ENCODE results near the gene MRPS16.

MRPS16 gene

DNA sequence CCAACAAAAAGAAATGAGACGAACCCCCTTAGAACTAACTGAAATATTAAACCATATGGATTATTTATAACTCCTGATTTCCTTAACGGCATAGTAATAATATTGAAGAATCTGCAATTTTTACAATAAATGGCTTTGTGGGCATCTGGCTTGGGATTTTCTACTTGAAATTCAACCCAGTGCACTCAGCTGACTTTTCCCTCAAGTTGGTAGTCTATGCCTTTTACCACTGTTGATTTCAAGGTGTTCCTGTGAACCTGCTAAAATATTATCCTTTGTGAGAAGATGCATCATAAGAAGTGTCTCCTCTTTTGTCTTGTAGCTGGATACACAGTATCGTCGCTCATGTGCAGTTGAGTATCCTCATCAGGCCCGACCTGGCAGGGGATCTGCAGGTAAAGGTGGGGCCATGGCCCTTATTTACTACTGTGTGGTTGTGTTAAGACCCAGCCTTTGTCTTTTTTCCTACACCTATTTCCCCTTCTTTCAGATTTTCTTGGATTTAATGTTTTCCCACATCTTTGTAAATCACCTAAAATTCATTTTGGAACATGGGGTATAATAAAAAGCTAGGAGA, 13.4 kb downstream of the MRPS16 start:
- Histone ChIP-seq H3K18ac (ENCODE audit: low read depth in 1 of 2, low read length in 2 of 2) (no peak overlapping the region), H3K4me2 (ENCODE audit: low read length, poor library complexity, severe bottlenecking) (no peak overlapping the region), H2BK12ac (ENCODE audit: low read length in 2 of 2) (peak overlapping the region in 1 of 2 experiments; percentile 31), H2AFZ (ENCODE audit: low read depth, low read length) (no peak overlapping the region), H3K23ac (ENCODE audit: low read length in 2 of 2) (no peak overlapping the region), H3K79me1 (replicated peaks; ENCODE audit: low read length, poor library complexity, severe bottlenecking) (peaks cover 13% of the 10 kb centered on the region), H3K4me3 (ENCODE audit: insufficient read depth in 1 of 2, low read depth in 1 of 2, low read length in 2 of 2) (no peak overlapping the region), H3K9ac (ENCODE audit: low read length) (no peak overlapping the region), H2AK5ac (ENCODE audit: low read length, severe bottlenecking) (no peak overlapping the region), H2BK5ac (ENCODE audit: low read depth, low read length, poor library complexity, severe bottlenecking) (no peak overlapping the region), H3K27me3 (ENCODE audit: control insufficient read depth in 1 of 2, insufficient read depth in 1 of 2, low read length in 2 of 2) (no peaks in the 10 kb centered on the region), H3K4me1 (ENCODE audit: control insufficient read depth, insufficient read depth, low read depth, low read length) (peaks cover under 1% of the 10 kb centered on the region), H2BK120ac (ENCODE audit: low read depth, low read length) (no peak overlapping the region), H3K27ac (ENCODE audit: low read length, poor library complexity, severe bottlenecking) (no peak overlapping the region), H4K91ac (ENCODE audit: low read length) (no peak overlapping the region), H3K9me3 (ENCODE audit: control insufficient read depth, low read length) (no peaks in the 10 kb centered on the region), H4K8ac (ENCODE audit: low read length) (no peak overlapping the region), H3K14ac (ENCODE audit: low read length in 2 of 2) (no peak overlapping the region), H2BK15ac (ENCODE audit: low read depth, poor library complexity, severe bottlenecking) (no peak overlapping the region), H3K4ac (ENCODE audit: low read depth in 1 of 2, low read length in 2 of 2) (no peak overlapping the region), H3K36me3 (ENCODE audit: control insufficient read depth in 1 of 2, insufficient read depth in 2 of 2, low read depth in 1 of 2, low read length in 2 of 2) (peaks cover 21 to 90% of the 10 kb centered on the region in 2 experiments)
- WGBS, result 88% methylated on average over 2 of the region's 5 CpGs
- DNase-seq, result no peak

DNA sequence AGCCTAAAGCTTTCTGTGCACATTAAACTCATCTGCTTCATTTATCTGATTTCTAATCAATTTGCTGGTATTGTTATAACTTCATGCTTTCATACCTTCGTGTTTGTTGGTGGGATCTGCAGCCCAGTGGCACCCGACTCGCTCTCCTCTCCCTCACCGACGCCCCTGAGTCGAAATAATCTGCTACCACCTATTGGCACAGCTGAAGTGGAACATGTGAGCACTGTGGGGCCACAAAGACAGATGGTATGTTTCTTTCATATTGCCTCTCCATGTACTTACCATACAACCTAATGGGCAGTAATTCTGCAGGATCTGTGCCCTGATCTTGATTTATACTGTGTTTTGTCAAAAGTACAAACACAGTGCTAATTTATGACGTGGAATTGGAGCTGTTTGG, 17.7 kb downstream of the MRPS16 start:
- no peak overlapping the region for H4K8ac ChIP-seq (ENCODE audit: low read length)
- H3K18ac ChIP-seq (ENCODE audit: low read depth in 1 of 2, low read length in 2 of 2), result no peak overlapping the region
- H3K9ac ChIP-seq (ENCODE audit: low read length), result no peak overlapping the region
- H2AFZ ChIP-seq (ENCODE audit: low read depth, low read length), result no peak overlapping the region
- H2BK120ac ChIP-seq (ENCODE audit: low read depth, low read length), result no peak overlapping the region
- no peaks in the 10 kb centered on the region for H3K4me1 ChIP-seq (ENCODE audit: control insufficient read depth, insufficient read depth, low read depth, low read length)
- WGBS, result 95% methylated on average over 7 of the region's 7 CpGs
- no peak overlapping the region for H4K91ac ChIP-seq (ENCODE audit: low read length)
- H3K14ac ChIP-seq (ENCODE audit: low read length in 2 of 2), result no peak overlapping the region
- no peak overlapping the region for H2AK5ac ChIP-seq (ENCODE audit: low read length, severe bottlenecking)
- H2BK15ac ChIP-seq (ENCODE audit: low read depth, poor library complexity, severe bottlenecking), result no peak overlapping the region
- no peaks in the 10 kb centered on the region for H3K27me3 ChIP-seq (ENCODE audit: control insufficient read depth in 1 of 2, insufficient read depth in 1 of 2, low read length in 2 of 2)
- H3K23ac ChIP-seq (ENCODE audit: low read length in 2 of 2), result no peak overlapping the region
- no peak overlapping the region for H3K4ac ChIP-seq (ENCODE audit: low read depth in 1 of 2, low read length in 2 of 2)
- H3K4me3 ChIP-seq (ENCODE audit: insufficient read depth in 1 of 2, low read depth in 1 of 2, low read length in 2 of 2), result no peak overlapping the region
- H3K27ac ChIP-seq (ENCODE audit: low read length, poor library complexity, severe bottlenecking), result no peak overlapping the region
- peaks cover 14 to 90% of the 10 kb centered on the region in 2 experiments for H3K36me3 ChIP-seq (ENCODE audit: control insufficient read depth in 1 of 2, insufficient read depth in 2 of 2, low read depth in 1 of 2, low read length in 2 of 2)
- peaks cover 10% of the 10 kb centered on the region for H3K79me1 ChIP-seq (replicated peaks; ENCODE audit: low read length, poor library complexity, severe bottlenecking)
- no peak for DNase-seq
- H3K9me3 ChIP-seq (ENCODE audit: control insufficient read depth, low read length), result no peaks in the 10 kb centered on the region
- H3K4me2 ChIP-seq (ENCODE audit: low read length, poor library complexity, severe bottlenecking), result no peak overlapping the region
- no peak overlapping the region for H2BK5ac ChIP-seq (ENCODE audit: low read depth, low read length, poor library complexity, severe bottlenecking)
- no peak overlapping the region for H2BK12ac ChIP-seq (ENCODE audit: low read length in 2 of 2)

DNA sequence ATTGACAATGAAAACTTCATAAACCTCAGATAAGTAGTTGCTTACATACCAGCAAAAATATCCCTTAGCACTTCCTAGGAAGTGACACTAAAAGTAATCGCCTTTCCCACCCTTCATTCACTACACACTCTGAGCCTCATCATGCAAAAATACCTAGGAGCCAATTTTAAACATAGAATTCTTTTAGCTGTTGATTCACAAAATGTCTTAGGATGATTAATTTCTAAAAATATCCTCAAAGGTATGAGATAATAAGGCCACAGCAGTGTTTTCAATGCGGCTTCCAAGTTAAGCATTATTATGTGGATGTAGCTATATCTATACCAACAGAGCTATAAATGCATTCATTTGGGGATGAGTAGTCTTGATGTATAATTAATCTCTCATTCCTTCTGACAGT, 18.6 kb downstream of the MRPS16 start:
- Histone ChIP-seq H3K9me3 (ENCODE audit: control insufficient read depth, low read length) (no peaks in the 10 kb centered on the region), H3K9ac (ENCODE audit: low read length) (peak overlapping the region; percentile 8), H3K36me3 (ENCODE audit: control insufficient read depth in 1 of 2, insufficient read depth in 2 of 2, low read depth in 1 of 2, low read length in 2 of 2) (peaks cover 11 to 86% of the 10 kb centered on the region in 2 experiments), H2AK5ac (ENCODE audit: low read length, severe bottlenecking) (no peak overlapping the region), H3K79me1 (replicated peaks; ENCODE audit: low read length, poor library complexity, severe bottlenecking) (peaks cover 6% of the 10 kb centered on the region), H2BK15ac (ENCODE audit: low read depth, poor library complexity, severe bottlenecking) (no peak overlapping the region), H3K4me3 (ENCODE audit: insufficient read depth in 1 of 2, low read depth in 1 of 2, low read length in 2 of 2) (no peak overlapping the region), H4K91ac (ENCODE audit: low read length) (no peak overlapping the region), H3K23ac (ENCODE audit: low read length in 2 of 2) (no peak overlapping the region), H3K27me3 (ENCODE audit: control insufficient read depth in 1 of 2, insufficient read depth in 1 of 2, low read length in 2 of 2) (no peaks in the 10 kb centered on the region), H3K27ac (ENCODE audit: low read length, poor library complexity, severe bottlenecking) (no peak overlapping the region), H2BK120ac (ENCODE audit: low read depth, low read length) (no peak overlapping the region), H2BK12ac (ENCODE audit: low read length in 2 of 2) (no peak overlapping the region), H3K18ac (ENCODE audit: low read depth in 1 of 2, low read length in 2 of 2) (no peak overlapping the region), H2AFZ (ENCODE audit: low read depth, low read length) (no peak overlapping the region), H3K14ac (ENCODE audit: low read length in 2 of 2) (no peak overlapping the region), H3K4ac (ENCODE audit: low read depth in 1 of 2, low read length in 2 of 2) (no peak overlapping the region), H4K8ac (ENCODE audit: low read length) (no peak overlapping the region), H2BK5ac (ENCODE audit: low read depth, low read length, poor library complexity, severe bottlenecking) (no peak overlapping the region), H3K4me2 (ENCODE audit: low read length, poor library complexity, severe bottlenecking) (no peak overlapping the region), H3K4me1 (ENCODE audit: control insufficient read depth, insufficient read depth, low read depth, low read length) (no peaks in the 10 kb centered on the region)
- 100% methylated on average over 2 of the region's 2 CpGs for WGBS
- DNase-seq, result no peak

DNA sequence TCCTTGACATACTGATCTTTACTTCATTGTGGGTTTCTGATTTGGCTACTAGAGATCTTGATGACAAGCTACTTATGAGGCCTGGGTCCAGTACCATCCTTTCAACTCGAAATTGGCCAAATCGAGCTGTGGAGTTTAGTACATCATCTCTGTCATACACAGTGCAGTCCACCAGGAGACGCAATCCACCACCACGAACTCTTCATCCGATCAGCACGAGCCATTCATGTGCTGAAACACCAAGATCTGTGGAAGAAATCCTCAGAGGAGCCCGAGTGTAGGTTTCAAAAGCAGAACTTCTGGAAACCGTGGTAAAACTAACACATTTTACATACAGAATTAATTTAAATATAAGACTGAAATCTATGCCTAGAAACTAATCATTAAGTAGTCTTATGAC, 19.6 kb downstream of the MRPS16 start:
- H3K9me3 ChIP-seq (ENCODE audit: control insufficient read depth, low read length), result no peaks in the 10 kb centered on the region
- H2AFZ ChIP-seq (ENCODE audit: low read depth, low read length), result no peak overlapping the region
- no peak overlapping the region for H3K4ac ChIP-seq (ENCODE audit: low read depth in 1 of 2, low read length in 2 of 2)
- no peak overlapping the region for H2BK15ac ChIP-seq (ENCODE audit: low read depth, poor library complexity, severe bottlenecking)
- 97% methylated on average over 6 of the region's 8 CpGs for WGBS
- no peak overlapping the region for H2BK12ac ChIP-seq (ENCODE audit: low read length in 2 of 2)
- no peak overlapping the region for H3K18ac ChIP-seq (ENCODE audit: low read depth in 1 of 2, low read length in 2 of 2)
- H2AK5ac ChIP-seq (ENCODE audit: low read length, severe bottlenecking), result no peak overlapping the region
- no peak overlapping the region for H3K4me3 ChIP-seq (ENCODE audit: insufficient read depth in 1 of 2, low read depth in 1 of 2, low read length in 2 of 2)
- H3K23ac ChIP-seq (ENCODE audit: low read length in 2 of 2), result no peak overlapping the region
- H2BK5ac ChIP-seq (ENCODE audit: low read depth, low read length, poor library complexity, severe bottlenecking), result no peak overlapping the region
- H3K79me1 ChIP-seq (replicated peaks; ENCODE audit: low read length, poor library complexity, severe bottlenecking), result peaks cover 6% of the 10 kb centered on the region
- no peaks in the 10 kb centered on the region for H3K27me3 ChIP-seq (ENCODE audit: control insufficient read depth in 1 of 2, insufficient read depth in 1 of 2, low read length in 2 of 2)
- peaks cover 11 to 83% of the 10 kb centered on the region in 2 experiments for H3K36me3 ChIP-seq (ENCODE audit: control insufficient read depth in 1 of 2, insufficient read depth in 2 of 2, low read depth in 1 of 2, low read length in 2 of 2)
- no peak overlapping the region for H2BK120ac ChIP-seq (ENCODE audit: low read depth, low read length)
- H3K9ac ChIP-seq (ENCODE audit: low read length), result no peak overlapping the region
- H3K14ac ChIP-seq (ENCODE audit: low read length in 2 of 2), result no peak overlapping the region
- H4K91ac ChIP-seq (ENCODE audit: low read length), result no peak overlapping the region
- H3K4me2 ChIP-seq (ENCODE audit: low read length, poor library complexity, severe bottlenecking), result no peak overlapping the region
- H3K4me1 ChIP-seq (ENCODE audit: control insufficient read depth, insufficient read depth, low read depth, low read length), result no peaks in the 10 kb centered on the region
- no peak for DNase-seq
- no peak overlapping the region for H3K27ac ChIP-seq (ENCODE audit: low read length, poor library complexity, severe bottlenecking)
- H4K8ac ChIP-seq (ENCODE audit: low read length), result no peak overlapping the region

All from mesenchymal stem cell (in vitro differentiated cells and primary cell).